MCF 10A (cell line): Measurements from ENCODE around the gene RABGAP1. TPM values are rescaled to one million over a fixed set of nuclear protein-coding genes. Genes with fewer than 3 reads are reported as not detected.

Source experiments
- BruUV-seq: library from RNA; stranded (reverse); fragments of 400-500 nt; replicated peaks from 2 replicates; lab custom pipeline; 2021; lab: Mats Ljungman, UMichigan
- CTCF ChIA-PET: fragments of 300-600 bp; sonication (Branson Sonifier 250); formaldehyde crosslinking; extraction: SDS; loops from one replicate; lab custom pipeline; 2021; ENCODE audit warnings: antibody characterized with exemption, inconsistent platforms; lab: Yijun Ruan, JAX
- POLR2A ChIA-PET: fragments of 300-600, 350-650 bp; sonication (Branson Sonifier 250); formaldehyde crosslinking; extraction: SDS; loops from one replicate; lab custom pipeline; 2020; ENCODE audit warnings: antibody characterized with exemption, inconsistent platforms; lab: Yijun Ruan, JAX
- DNase-seq: peaks from one replicate; pipeline ENCODE4 v3.0.0-alpha.2; 2018; ENCODE audit not compliant: unreplicated experiment
- H3K27ac Mint-ChIP-seq: one replicate; pipeline ENCODE4 v1.8.0; 2022; ENCODE audit warnings: mild to moderate bottlenecking, low read depth, mixed read lengths; ENCODE audit not compliant: unreplicated experiment
- H3K27me3 Mint-ChIP-seq: one replicate; pipeline ENCODE4 v1.8.0; 2022; ENCODE audit warnings: mixed read lengths; ENCODE audit not compliant: insufficient read depth, unreplicated experiment
- H3K36me3 Mint-ChIP-seq: one replicate; pipeline ENCODE4 v1.8.0; 2022; ENCODE audit warnings: mild to moderate bottlenecking, moderate library complexity, mixed read lengths; ENCODE audit not compliant: insufficient read depth, unreplicated experiment
- H3K4me1 Mint-ChIP-seq: one replicate; pipeline ENCODE4 v1.8.0; 2022; ENCODE audit warnings: mixed read lengths; ENCODE audit not compliant: insufficient read depth, unreplicated experiment
- H3K4me3 Mint-ChIP-seq: one replicate; pipeline ENCODE4 v1.8.0; 2022; ENCODE audit warnings: mild to moderate bottlenecking, moderate library complexity, mixed read lengths; ENCODE audit not compliant: unreplicated experiment
- H3K9me3 Mint-ChIP-seq: one replicate; pipeline ENCODE4 v1.8.0; 2022; ENCODE audit warnings: mixed read lengths; ENCODE audit not compliant: unreplicated experiment
- CTCF ChIP-seq: fragments of 200-600 bp; IDR thresholded peaks from one replicate; pipeline ENCODE4 v1.8.0; 2022; ENCODE audit warnings: antibody characterized with exemption, mild to moderate bottlenecking; ENCODE audit not compliant: unreplicated experiment
- intact Hi-C: fragments of 100-400 bp; cut with micrococcal nuclease; formaldehyde crosslinking; loops from 2 replicates; pipeline ENCODE4 v1.14.1; 2022
- total RNA-seq: library from RNA; stranded (reverse); gene quantifications from 2 replicates; pipeline ENCODE4 v1.2.3, GENCODE V29; 2022

The RABGAP1 gene
- total RNA-seq, 1 experiment from 2014 or later = 43.1 TPM

GRCh38 chr9:123129423-123129822 lies 188.6 kb downstream of the RABGAP1 start:
- Mint-ChIP-seq H3K4me3 (no peak overlapping the region), H3K9me3 (no peaks in the 10 kb centered on the region), H3K27me3 (no peaks in the 10 kb centered on the region), H3K27ac (no peak overlapping the region), H3K36me3 (no peaks in the 10 kb centered on the region), H3K4me1 (no peaks in the 10 kb centered on the region)
- intact Hi-C loops = no loop called here
- TF ChIP-seq CTCF = no peak
- ChIA-PET POLR2A (interaction anchor here (0.5 kb wide), 1 partner anchor 269 kb away, joined by 3 read pairs; no protein-coding TSS in a partner anchor), CTCF (interaction anchor here (1.4 kb wide), 2 partner anchors 27 to 221 kb away, joined by 4 to 6 read pairs; no protein-coding TSS in a partner anchor)
- no TSS peak for BruUV-seq
- no peak for DNase-seq

- Mint-ChIP-seq H3K36me3 (no peaks in the 10 kb centered on the region), H3K4me1 (no peaks in the 10 kb centered on the region), H3K4me3 (no peak overlapping the region), H3K27ac (no peak overlapping the region), H3K9me3 (no peaks in the 10 kb centered on the region), H3K27me3 (no peaks in the 10 kb centered on the region)
- CTCF ChIA-PET = no interaction called here
- peak; percentile 12 for DNase-seq
- no peak for TF ChIP-seq CTCF
- POLR2A ChIA-PET = interaction anchor here (0.5 kb wide), 1 partner anchor 1020 kb away, joined by 3 read pairs; no protein-coding TSS in a partner anchor
- no TSS peak for BruUV-seq
- intact Hi-C loops = no loop called here
Measured at GRCh38 chr9:123131258-123131657, 190.4 kb downstream of the RABGAP1 start.

GRCh38 chr9:123131993-123132392 lies 191.2 kb downstream of the RABGAP1 start:
- H3K27me3 Mint-ChIP-seq = no peaks in the 10 kb centered on the region
- H3K36me3 Mint-ChIP-seq = no peaks in the 10 kb centered on the region
- BruUV-seq = no TSS peak
- no peaks in the 10 kb centered on the region for H3K4me1 Mint-ChIP-seq
- TF ChIP-seq CTCF = no peak
- DNase-seq = no peak
- no peak overlapping the region for H3K4me3 Mint-ChIP-seq
- H3K27ac Mint-ChIP-seq = no peak overlapping the region
- ChIA-PET POLR2A (no interaction called here), CTCF (no interaction called here)
- intact Hi-C loops = no loop called here
- H3K9me3 Mint-ChIP-seq = no peaks in the 10 kb centered on the region

- no peak for DNase-seq
- CTCF ChIA-PET = no interaction called here
- Mint-ChIP-seq H3K27ac (no peak overlapping the region), H3K9me3 (no peaks in the 10 kb centered on the region), H3K4me1 (no peaks in the 10 kb centered on the region), H3K27me3 (no peaks in the 10 kb centered on the region), H3K36me3 (no peaks in the 10 kb centered on the region), H3K4me3 (no peak overlapping the region)
- no peak for TF ChIP-seq CTCF
- POLR2A ChIA-PET = no interaction called here
- intact Hi-C loops = no loop called here
- no TSS peak for BruUV-seq
Measured at GRCh38 chr9:123132696-123133095, 191.9 kb downstream of the RABGAP1 start.
